ENCODE measurements around the gene AIP. TPM values are rescaled to one million over a fixed set of nuclear protein-coding genes. Genes with fewer than 3 reads are reported as not detected.

The AIP gene
- total and polyA plus RNA-seq, 9 of the 15 experiments (the other 6 are each of a cell fraction or from before 2014, with no cell fraction given) = 5.2 to 92.5 (median 52.7) TPM

DNA sequence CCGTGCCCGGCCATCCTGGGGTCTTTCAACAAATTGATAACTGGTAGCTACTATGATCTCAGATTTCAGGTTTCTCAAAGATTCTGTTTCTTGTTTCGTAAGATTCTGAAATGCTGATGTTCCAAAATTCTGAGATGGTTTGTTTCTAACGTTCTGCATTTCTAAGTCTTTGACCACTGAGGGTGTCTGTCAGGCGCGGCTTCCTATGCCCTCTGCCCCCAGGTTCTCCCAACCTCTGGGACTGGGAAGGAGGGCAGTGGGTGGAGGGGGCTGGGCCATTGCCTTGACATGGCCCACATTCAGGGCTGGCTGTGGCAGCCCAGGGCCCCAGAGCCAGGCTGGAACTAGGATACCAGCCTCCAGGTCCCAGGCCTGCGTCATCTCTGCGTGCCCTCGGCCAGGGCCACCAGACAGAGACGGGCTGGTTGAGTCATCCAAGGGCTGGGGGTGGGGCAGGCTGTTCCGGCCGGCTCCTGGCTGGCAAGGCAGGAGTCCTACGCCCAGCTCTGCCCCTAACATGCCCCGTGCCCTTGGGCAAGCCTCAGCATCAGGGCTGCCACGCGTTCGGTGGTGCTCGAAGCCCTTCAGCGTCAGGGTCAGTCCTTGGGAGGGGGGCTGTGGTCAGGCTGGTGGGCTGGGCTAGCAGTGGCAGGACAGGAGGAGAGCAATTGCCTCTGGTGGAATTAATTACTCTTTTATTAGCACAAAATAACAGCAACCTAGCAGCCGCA is 19.0 kb upstream of the AIP start (continued):
- TF ChIP-seq ZFX (CRISPR knock-in tag; IDR thresholded peaks at IDR 0.05) (no peak; the same call in none of the 2 replicates), POLR2G (IDR thresholded peaks at IDR 0.05; ENCODE audit: low read depth, low read length) (peak; percentile 88), NCOA2 (IDR thresholded peaks at IDR 0.05; ENCODE audit: partially characterized antibody in 2 of 2) (no peak), STAT5A (IDR thresholded peaks at IDR 0.05; ENCODE audit: borderline replicate concordance, low read length) (no peak), PHB (CRISPR knock-in tag; IDR thresholded peaks at IDR 0.05) (no peak), SMARCC2 (IDR thresholded peaks at IDR 0.05; ENCODE audit: low read depth) (no peak), ZFP1 (CRISPR knock-in tag; IDR thresholded peaks at IDR 0.05) (no peak), E2F3 (CRISPR knock-in tag; IDR thresholded peaks at IDR 0.05) (peak; percentile 29; the same call in 1 of the 2 replicates), ZNF77 (CRISPR knock-in tag; IDR thresholded peaks at IDR 0.05) (no peak; the same call in 1 of the 2 replicates), BHLHE40 (IDR thresholded peaks at IDR 0.05; ENCODE audit: low read length) (peak; percentile 59), SLC30A9 (CRISPR knock-in tag; IDR thresholded peaks at IDR 0.05) (no peak), RUNX1 (IDR thresholded peaks at IDR 0.05; ENCODE audit: low read depth) (0 out of 2 replicates have a peak, but pooled peaks have one; percentile 32), HIVEP1 (CRISPR knock-in tag; IDR thresholded peaks at IDR 0.05) (peak; percentile 12; the same call in 1 of the 2 replicates), TEAD4 (IDR thresholded peaks at IDR 0.05; ENCODE audit: low read length) (no peak), TEAD4 (CRISPR knock-in tag; IDR thresholded peaks at IDR 0.05; ENCODE audit: borderline replicate concordance) (no peak), NFIC (IDR thresholded peaks at IDR 0.05) (no peak), MECOM (CRISPR knock-in tag; IDR thresholded peaks at IDR 0.05) (0 out of 2 replicates have a peak, but pooled peaks have one; percentile 68), SRF (CRISPR knock-in tag; IDR thresholded peaks at IDR 0.05) (no peak), SMAD4 (CRISPR knock-in tag; conservative IDR thresholded peaks at IDR 0.05) (peak; percentile 92)
- TF ChIP-seq, protein P1, sequence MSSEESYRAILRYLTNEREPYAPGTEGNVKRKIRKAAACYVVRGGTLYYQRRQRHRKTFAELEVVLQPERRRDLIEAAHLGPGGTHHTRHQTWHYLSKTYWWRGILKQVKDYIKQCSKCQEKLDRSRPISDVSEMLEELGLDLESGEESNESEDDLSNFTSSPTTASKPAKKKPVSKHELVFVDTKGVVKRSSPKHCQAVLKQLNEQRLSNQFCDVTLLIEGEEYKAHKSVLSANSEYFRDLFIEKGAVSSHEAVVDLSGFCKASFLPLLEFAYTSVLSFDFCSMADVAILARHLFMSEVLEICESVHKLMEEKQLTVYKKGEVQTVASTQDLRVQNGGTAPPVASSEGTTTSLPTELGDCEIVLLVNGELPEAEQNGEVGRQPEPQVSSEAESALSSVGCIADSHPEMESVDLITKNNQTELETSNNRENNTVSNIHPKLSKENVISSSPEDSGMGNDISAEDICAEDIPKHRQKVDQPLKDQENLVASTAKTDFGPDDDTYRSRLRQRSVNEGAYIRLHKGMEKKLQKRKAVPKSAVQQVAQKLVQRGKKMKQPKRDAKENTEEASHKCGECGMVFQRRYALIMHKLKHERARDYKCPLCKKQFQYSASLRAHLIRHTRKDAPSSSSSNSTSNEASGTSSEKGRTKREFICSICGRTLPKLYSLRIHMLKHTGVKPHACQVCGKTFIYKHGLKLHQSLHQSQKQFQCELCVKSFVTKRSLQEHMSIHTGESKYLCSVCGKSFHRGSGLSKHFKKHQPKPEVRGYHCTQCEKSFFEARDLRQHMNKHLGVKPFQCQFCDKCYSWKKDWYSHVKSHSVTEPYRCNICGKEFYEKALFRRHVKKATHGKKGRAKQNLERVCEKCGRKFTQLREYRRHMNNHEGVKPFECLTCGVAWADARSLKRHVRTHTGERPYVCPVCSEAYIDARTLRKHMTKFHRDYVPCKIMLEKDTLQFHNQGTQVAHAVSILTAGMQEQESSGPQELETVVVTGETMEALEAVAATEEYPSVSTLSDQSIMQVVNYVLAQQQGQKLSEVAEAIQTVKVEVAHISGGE (CRISPR knock-in tag; IDR thresholded peaks at IDR 0.05) = peak in 2 of 3 experiments; percentile 21 to 34; a peak in 1 of 6 replicates
- TF ChIP-seq, protein P2, sequence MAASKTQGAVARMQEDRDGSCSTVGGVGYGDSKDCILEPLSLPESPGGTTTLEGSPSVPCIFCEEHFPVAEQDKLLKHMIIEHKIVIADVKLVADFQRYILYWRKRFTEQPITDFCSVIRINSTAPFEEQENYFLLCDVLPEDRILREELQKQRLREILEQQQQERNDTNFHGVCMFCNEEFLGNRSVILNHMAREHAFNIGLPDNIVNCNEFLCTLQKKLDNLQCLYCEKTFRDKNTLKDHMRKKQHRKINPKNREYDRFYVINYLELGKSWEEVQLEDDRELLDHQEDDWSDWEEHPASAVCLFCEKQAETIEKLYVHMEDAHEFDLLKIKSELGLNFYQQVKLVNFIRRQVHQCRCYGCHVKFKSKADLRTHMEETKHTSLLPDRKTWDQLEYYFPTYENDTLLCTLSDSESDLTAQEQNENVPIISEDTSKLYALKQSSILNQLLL (CRISPR knock-in tag; IDR thresholded peaks at IDR 0.05; ENCODE audit: borderline replicate concordance) = no peak
- TF ChIP-seq, protein P3, sequence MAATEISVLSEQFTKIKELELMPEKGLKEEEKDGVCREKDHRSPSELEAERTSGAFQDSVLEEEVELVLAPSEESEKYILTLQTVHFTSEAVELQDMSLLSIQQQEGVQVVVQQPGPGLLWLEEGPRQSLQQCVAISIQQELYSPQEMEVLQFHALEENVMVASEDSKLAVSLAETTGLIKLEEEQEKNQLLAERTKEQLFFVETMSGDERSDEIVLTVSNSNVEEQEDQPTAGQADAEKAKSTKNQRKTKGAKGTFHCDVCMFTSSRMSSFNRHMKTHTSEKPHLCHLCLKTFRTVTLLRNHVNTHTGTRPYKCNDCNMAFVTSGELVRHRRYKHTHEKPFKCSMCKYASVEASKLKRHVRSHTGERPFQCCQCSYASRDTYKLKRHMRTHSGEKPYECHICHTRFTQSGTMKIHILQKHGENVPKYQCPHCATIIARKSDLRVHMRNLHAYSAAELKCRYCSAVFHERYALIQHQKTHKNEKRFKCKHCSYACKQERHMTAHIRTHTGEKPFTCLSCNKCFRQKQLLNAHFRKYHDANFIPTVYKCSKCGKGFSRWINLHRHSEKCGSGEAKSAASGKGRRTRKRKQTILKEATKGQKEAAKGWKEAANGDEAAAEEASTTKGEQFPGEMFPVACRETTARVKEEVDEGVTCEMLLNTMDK (IDR thresholded peaks at IDR 0.05; ENCODE audit: borderline replicate concordance, insufficient read depth, low read depth, low read length, poor library complexity, severe bottlenecking) = no peak

Data from K562 (cell line).